GM04503 (cell line): ENCODE data around the gene ZNF350.
"Not testable (repeated sequence)": the region's sequence is repeated elsewhere in the genome, so short reads cannot be mapped to it uniquely, and the experiment has no call there.

Source experiments
- DNase-seq: peaks from one replicate; pipeline ENCODE4 v3.0.0-alpha.2; 2012; ENCODE audit warnings: low read depth

The ZNF350 gene

DNA sequence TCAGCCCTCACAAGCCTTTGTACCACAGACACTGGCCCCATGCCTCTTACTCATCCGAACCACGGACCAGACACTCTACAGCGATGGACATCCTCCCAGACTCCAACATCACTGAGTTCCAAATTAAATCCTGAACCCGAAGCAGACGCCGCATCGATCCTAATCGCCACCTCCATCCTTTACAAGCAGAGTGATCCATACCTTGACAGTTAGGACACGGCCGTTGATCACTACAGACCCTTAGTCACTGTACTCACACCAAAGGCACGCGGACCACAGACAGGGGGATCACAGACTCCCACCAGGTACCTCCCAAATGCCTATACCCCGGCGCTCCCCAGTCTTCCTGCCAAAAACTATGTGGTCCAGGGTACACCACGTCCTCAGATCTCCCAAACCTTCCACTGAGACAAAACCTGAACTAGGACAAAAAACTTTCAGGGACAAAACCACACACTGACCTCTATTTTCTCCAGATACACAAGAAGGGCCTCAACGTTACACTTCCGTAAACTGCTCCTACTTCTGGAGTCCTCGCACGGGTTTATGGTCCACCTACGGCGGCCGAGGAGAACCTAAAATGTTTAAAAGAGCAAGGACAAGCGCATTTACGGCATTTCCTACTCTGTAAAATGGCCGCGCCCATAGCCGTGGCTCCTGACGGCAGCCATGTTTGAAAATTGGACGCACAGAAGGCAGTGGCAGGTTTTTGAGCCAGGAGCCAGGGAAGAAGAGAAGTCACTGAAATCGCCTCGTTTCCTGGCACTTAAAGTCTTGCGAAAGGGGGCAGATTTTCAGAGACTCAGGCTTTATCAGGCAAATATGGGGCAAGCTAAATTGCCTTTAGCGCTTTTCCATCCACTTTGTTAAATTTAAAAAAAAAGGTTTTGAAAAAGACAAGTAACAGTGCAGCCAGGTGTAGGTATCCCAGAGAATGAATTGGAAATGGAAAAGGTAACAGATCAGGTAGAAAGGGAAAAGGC lies at the start of gene ZNF350:
ZNF350 (minus strand) TSS at position 532 of the 983 bp plus-strand sequence. CDS start 12,480 bp downstream, outside the sequence.
- peak; percentile 81 for DNase-seq

DNA sequence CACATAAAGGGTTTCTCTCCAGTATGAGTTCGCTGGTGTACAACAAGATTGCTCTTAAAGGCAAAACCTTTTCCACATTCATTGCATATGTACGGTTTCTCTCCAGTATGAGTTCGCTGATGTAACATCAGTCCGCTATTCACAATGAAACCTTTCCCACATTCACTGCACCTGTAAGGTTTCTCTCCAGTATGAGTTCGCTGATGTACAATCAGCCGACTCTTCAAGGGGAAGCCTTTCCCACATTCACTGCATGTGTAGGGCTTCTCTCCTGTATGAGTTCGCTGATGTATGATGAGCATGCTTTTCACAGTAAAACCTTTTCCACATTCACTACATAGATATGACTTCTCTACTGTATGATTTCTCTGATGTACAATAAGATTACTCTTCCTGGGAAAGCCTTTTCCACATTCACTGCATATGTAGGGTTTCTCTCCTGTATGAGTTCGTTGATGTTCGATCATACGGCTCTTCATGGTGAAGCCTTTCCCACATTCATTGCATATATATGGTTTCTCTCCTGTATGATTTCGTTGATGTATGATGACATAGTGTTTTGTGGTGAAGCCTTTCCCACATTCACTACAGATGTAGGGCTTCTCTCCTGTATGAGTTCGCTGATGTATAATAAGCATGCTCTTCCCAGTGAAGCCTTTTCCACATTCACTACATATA lies 47.5 kb upstream of the ZNF350 start:
- no peak for DNase-seq

DNA sequence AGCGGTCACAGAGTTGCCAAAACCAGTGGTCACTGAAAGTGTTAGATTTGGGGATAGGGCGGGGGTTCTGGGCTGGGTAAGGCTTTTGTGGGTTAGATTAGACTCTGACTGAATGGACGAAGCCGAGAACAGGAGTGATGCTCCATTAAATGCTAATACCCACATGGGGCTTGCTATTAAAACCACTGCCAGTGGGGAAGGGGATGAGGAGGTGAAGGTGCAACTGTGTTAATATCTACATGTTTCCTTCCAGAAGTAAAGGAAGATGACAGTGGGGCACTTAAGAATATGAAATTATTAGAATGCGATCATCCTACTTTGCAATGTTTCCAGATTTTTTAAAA lies 42.1 kb upstream of the ZNF350 start:
- no peak for DNase-seq

DNA sequence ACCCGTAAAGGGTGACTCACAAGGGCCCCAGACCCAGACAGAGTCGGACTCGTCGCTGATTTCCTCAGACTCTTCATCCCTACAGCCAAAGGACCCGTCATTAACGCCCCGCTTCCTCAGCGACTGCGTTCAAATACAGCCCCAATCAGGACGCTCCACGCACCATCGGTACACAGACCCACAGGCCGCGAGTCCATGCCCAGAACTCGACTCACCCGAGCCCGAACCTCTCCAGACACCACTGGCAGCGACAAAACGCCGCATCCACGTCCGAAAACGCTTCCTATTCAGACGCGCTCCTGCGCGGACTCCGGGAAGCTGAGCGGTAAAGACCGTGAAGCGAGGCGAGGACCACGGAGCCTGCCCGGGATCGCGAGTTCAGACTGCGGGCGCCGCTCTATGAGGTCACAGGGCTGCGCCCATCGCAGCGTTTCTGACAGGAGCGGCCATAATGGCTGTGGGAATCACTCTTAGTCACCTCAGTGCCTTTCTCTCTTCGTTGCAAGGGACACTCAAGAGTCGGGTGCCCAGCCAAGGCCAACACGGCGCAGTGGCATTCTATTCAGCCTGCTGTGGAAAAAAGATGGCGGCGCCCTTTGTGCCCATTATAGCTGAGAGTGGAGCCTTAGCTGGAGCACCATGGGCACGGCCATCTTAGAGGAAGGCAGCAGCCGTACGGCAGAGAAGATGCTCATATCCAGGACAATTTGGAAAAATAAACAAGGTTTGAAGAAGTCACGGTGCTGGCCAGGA lies 41.6 kb upstream of the ZNF350 start, which contains the start of gene ZNF614:
ZNF614 (minus strand) TSS at position 353 of the 753 bp plus-strand sequence. CDS start 2,634 bp downstream, outside the sequence.
- peak; percentile 71 for DNase-seq

DNA sequence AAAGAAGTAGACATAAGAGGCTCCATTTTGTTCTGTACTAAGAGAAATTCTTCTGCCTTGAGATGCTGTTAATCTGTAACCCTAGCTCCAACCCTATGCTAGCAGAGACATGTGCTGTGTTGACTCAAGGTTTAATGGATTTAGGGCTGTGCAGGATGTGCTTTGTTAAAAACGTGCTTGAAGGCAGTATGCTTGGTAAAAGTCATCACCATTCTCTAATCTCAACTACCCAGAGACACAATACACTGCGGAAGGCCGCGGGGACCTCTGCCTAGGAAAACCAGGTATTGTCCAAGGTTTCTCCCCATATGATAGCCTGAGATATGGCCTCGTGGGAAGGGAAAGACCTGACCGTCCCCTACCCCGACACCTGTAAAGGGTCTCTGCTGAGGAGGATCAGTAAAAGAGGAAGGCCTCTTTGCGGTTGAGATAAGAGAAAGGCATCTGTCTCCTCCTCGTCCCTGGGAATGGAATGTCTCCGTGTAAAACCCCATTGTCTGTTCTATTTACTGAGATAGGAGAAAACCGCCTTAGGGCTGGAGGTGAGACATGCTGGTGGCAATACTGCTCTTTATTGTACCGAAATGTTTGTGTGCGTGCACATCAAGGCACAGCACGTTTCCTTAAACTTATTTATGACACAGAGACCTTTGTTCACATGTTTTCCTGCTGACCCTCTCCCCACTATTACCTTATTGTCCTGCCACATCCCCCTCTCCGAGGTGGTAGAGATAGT lies 39.8 kb upstream of the ZNF350 start:
- DNase-seq = not testable (repeated sequence)

DNA sequence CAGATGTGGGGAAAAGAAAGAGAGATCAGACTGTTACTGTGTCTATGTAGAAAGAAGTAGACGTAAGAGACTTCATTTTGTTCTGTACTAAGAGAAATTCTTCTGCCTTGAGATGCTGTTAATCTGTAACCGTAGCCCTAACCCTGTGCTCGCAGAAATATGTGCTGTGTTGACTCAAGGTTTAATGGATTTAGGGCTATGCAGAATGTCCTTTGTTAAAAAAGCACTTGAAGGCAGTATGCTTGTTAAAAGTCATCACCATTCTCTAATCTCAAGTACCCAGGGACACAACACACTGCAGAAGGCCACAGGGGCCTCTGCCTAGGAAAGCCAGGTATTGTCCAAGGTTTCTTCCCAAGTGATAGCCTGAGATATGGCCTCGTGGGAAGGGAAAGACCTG lies 37.8 kb upstream of the ZNF350 start:
- DNase-seq = not testable (repeated sequence)

DNA sequence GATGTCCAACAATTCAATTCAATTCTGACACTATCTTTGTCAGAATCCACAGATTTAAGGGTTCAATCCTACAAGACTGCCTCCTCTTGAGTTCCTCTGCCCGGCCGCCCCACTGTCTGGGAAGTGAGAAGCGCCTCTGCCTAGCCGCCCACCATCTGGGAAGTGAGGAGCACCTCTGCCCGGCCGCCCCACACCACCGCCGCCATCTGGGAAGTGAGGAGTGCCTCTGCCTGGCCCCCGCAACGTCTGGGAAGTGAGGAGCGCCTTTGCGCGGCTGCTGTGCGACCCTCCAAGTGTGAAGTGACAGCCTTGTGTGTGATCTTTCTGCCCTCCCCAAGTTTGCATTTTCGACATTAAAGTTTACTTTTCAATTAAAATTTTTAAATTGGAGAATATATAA lies 35.6 kb upstream of the ZNF350 start:
- no peak for DNase-seq

DNA sequence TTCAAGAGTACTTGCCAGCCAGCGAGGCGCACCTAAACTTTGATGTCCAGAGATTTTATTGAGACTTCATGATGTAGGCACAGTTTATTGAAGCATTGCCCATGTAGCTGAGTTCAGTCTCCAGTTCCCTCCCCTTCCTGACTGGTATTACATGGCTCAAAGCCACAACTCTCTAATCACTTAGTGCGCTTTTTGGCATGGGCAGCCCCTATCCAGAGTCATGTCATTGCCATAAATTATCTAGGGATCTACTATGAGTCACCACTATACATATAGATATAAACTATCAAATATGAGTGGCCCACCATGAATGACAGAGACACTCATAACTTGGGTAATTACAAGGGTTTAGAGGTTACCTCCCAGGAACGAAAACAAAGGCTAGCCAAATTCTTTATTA lies 33.9 kb upstream of the ZNF350 start:
- DNase-seq = no peak

DNA sequence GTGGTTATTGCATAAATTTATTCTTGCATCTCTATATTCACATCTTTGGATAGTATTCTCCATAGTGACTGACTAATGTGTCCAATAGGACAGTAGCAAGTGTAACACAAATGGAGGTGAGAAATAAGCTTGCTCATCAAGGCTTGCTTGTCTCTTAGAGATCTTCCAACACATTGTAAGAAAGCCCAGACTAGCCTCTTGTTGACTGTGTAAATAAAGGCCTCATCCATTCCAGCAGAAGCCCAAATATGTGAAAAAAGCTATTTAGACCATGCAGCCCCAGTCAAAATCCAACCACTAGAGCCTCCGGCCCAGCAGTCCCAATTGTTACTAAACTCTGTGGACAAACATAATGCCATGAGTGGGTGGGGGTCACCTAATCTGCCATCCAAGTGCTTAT lies 24.0 kb upstream of the ZNF350 start:
- DNase-seq = no peak

DNA sequence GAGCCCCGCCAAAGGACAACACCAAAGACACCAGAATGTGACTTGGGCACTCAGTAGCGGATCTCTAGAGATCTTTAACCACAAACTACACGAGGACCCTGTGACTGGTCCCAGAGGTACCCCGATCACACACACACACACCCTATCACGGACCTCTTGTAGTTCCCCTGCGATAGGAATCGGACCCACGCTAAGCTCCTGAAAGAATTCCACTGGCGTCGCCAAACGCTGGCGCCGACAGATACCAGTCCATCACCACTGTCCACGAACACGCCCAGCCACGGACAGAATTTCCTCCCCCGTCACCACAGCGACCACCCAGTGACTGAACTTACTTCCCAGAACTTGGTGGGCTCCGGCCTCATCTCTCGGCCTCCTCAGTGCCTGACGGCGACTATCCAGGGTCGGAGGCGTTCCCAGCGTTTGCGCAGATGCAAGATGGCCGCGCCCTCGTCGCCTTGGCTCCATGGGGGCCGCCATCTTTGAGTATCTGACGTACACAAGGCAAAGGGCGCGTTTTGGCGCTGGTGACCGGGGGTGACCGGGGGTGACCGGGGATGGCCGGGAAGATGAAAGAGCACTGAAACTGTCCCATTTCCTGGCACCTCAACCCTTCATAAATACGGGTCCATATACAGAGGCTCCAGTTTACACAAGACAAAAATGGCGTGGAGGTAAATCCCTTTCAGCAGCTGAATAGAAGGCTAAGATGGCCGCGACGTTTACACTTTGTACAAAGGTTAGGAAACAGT lies 21.3 kb upstream of the ZNF350 start, which contains the start of gene ZNF615:
ZNF615 (minus strand) TSS at position 406 of the 752 bp plus-strand sequence. CDS start 4,500 bp downstream, outside the sequence.
- DNase-seq = peak; percentile 36

DNA sequence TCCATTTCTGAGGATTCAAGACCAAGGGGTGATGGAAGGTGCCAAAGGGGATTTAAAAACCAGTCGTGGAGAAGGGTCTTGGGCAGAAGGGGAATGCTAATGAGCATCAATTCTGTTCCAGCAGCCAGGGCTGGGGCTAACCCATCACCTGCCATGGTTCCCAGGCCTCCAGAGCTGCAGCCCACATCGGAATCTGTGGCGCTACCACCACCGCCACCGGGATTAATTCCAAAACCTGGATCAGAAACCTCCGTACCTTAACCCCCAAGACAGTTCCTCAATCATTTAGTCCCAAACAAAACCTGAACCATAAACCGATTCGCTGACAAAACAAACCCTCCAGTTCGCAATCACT lies 20.8 kb upstream of the ZNF350 start:
- no peak for DNase-seq

DNA sequence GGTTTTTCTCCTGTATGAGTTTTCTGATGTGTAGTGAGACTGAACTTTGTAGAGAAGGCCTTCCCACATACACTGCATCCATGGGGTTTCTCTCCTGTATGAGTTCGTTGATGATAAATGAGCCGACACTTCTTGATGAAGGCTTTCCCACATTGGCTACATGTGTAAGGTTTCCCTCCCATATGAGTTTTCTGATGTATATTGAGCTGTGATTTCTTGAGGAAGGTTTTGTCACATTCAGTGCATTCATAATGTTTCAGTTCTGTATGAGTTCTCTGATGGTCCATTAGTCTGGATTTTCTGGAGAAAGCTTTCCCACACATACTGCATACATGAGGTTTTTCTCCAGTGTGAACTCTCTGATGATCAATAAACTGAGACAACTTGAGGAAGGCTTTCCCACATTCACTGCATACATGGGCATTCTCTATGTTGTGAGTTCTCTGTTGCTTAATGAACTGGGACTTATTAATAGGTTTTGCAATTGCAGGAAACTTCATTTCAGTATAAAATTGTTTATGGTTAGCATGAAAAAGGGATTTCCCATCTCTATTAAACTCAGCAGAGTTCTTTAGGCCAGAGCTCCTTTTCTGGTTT lies 7.5 kb upstream of the ZNF350 start:
- DNase-seq = no peak

DNA sequence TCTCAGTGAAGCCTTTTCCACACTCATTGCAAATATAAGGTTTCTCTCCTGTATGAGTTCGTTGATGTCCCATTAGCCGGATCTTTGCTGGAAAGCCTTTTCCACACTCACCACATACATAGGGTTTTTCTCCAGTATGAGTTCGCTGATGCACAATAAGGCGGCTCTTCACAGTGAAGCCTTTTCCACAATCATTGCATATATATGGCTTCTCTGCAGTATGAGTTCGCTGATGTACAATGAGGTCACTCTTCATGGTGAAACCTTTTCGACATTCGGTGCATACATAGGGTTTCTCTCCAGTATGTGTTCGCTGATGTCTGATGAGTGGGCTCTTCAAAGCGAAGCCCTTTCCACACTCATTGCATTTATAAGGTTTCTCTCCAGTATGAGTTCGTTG lies 6.8 kb upstream of the ZNF350 start:
- no peak for DNase-seq

DNA sequence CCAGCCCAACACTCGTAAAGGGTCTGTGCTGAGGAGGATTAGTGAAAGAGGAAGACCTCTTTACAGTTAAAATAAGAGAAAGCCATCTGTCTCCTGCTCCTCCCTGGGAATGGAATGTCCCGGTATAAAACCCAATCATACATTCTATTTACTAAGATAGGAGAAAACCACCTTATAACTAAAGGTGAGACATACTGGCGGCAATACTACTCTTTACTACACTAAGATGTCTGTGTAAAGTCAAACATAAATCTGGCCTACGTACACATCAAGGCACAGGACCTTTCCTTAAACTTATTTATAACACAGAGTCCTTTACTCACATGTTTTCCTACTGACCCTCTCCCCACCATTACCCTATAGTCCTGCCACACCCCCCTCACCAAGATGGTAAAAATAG lies 3.3 kb downstream of the ZNF350 start:
- DNase-seq = no peak

DNA sequence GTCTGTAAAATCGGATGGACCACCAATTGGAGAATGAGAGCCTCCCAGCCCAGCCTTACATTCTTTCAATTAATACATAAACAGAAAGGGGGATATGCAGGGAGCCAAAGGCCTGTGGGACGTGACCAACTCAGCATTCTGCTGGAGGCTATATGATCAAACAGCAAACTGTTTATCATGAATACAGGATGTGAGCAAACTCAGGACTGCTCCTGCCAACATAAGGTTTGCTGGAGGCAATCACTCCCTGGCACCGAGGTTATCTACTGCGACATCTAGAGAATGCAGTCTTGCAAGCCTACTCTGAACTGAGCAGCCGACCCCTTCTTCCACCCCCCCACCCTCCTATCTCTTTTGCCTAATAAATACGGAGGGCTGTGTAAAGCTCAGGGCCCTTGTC lies 5.7 kb downstream of the ZNF350 start:
- not testable (repeated sequence) for DNase-seq

DNA sequence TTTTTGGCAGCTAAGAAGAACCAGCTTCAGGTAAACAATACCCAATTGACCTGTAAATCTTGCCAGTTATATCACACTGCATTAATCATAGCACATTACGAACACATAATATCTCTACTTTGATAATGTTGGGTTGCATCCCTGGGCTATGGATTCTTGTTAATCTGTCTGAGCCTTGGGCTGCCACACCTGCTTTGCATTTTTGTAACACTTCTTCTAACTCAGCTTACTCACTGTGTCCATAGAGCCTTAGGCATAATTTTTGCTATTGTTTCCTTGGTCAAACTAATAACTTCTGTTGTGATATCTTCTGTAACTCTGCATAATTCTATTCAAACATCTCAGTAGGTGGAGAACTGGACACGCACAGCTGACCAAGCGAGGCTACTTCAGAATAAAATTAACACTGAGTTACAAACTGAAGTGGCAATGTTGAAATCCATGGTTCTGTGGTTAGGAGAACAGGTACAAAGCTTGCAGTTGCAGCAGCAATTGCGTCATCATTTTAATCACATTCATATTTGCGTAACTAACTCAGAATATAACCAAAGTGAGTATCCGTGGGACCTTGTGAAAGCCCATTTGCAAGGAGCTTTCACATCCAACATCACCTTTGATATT lies 6.4 kb downstream of the ZNF350 start:
- no peak for DNase-seq

DNA sequence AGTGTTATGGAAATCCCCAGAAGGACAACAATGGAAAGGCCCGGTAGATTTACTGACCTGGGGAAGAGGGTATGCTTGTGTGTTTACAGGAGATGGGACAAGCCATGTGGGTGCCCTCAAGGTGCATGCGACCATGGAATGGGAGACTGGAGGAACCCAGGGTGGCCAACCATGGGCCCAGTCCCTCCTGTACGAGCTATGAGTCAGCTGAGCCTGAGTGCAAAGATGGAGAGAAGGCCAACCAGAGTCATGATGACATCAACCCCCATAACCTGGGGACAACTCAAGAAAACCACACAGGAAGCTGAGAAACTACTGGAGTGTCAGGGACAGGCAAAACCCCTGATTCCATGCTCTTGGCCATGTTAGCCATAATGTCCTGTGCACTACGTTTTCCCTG lies 7.8 kb downstream of the ZNF350 start:
- no peak for DNase-seq

DNA sequence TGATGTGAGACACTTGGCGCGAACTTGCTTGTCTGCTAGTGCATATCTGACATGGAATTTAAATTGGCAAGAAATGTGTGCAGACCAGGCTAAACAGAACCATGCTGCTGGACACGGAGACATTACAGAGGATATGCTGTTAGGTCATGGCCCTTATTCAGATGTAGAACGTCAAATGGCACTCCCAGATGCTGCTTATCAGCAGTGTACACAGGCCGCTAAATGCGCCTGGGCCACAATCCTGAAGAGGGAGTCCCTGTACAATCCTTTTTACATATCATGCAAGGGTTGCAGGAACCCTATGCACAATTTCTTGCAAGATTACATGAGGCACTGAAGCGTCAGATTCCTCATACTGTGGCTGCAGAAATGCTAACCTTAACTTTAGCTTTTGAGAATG lies 9.3 kb downstream of the ZNF350 start:
- DNase-seq = no peak

DNA sequence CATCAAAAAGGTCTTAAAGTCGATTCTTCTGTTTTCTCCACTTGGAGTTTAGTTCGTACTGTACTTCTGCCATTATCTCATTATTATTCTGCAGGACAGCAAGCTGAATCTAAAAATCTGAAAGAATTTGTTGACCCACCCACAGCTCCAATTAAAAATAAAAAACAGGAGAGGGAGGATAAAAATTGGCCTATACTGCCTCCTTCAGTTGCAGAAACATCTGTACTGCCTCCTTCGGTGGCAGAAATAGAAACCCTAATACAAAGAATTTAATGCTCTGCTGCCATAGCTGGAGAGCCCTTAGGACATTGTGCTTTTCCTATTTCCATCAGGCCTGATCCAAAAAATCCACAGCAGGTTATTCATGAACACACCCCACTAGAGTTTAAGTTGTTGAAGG lies 9.8 kb downstream of the ZNF350 start:
- no peak for DNase-seq

DNA sequence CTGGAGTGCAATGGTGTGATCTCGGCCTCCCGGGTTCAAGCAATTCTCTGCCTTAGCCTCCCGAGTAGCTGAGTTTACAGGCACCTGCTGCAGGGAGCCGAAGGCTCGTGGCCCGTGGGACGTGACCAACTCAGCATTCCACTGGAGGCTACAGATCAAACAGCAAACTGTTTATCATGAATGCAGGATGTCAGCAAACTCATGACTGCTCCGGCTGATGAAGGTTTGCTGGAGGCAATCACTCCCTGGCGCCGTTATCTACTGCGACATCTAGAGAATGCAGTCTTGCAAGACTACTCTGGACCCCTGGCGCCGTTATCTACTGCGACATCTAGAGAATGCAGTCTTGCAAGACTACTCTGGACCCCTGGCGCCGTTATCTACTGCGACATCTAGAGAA lies 10.9 kb downstream of the ZNF350 start:
- not testable (repeated sequence) for DNase-seq
